ENCODE measurements around the gene CKM.
A peak's percentile ranks its signal among the peaks of the same experiment; 100 is the strongest.
"Not testable (repeated sequence)": the region's sequence is repeated elsewhere in the genome, so short reads cannot be mapped to it uniquely, and the experiment has no call there.

The CKM gene

GRCh38 chr19:45315304-45315703 lies 7.4 kb downstream of the CKM start:
- DNase-seq = no peak

- no peak for DNase-seq
Observed at GRCh38 chr19:45314708-45315245, 7.9 kb downstream of the CKM start.

GRCh38 chr19:45312285-45312684 lies 10.4 kb downstream of the CKM start:
- DNase-seq = not testable (repeated sequence)

- DNase-seq = no peak
Observed at GRCh38 chr19:45311621-45312020, 11.1 kb downstream of the CKM start.

- DNase-seq = not testable (repeated sequence)
Observed at GRCh38 chr19:45309322-45309721, 13.4 kb downstream of the CKM start.

- no peak for DNase-seq
Observed at GRCh38 chr19:45307361-45307760, 15.3 kb downstream of the CKM start.

GRCh38 chr19:45306518-45307027 lies 16.1 kb downstream of the CKM start:
- no peak for DNase-seq

GRCh38 chr19:45306040-45306439 lies 16.6 kb downstream of the CKM start:
- DNase-seq = no peak

- no peak for DNase-seq
Observed at GRCh38 chr19:45305421-45305820, 17.3 kb downstream of the CKM start.

GRCh38 chr19:45305007-45305406 lies 17.7 kb downstream of the CKM start:
- no peak for DNase-seq

- no peak for DNase-seq
Observed at GRCh38 chr19:45304141-45304926, 18.3 kb downstream of the CKM start.

GRCh38 chr19:45303269-45304060 lies 19.2 kb downstream of the CKM start:
- no peak for DNase-seq

GRCh38 chr19:45302416-45302815 lies 20.3 kb downstream of the CKM start:
- no peak for DNase-seq

- no peak for DNase-seq
Observed at GRCh38 chr19:45299719-45300118, 23.0 kb downstream of the CKM start.

GRCh38 chr19:45298264-45298663 lies 24.4 kb downstream of the CKM start:
- DNase-seq = no peak

GRCh38 chr19:45297674-45298073 lies 25.0 kb downstream of the CKM start:
- no peak for DNase-seq

GRCh38 chr19:45296355-45296754 lies 26.3 kb downstream of the CKM start:
- no peak for DNase-seq

- DNase-seq = no peak
Observed at GRCh38 chr19:45295873-45296272, 26.8 kb downstream of the CKM start.

GRCh38 chr19:45294291-45295029 lies 28.2 kb downstream of the CKM start:
- DNase-seq = peak; percentile 40

GRCh38 chr19:45293682-45294081 lies 29.0 kb downstream of the CKM start:
- no peak for DNase-seq

GRCh38 chr19:45291834-45292233 lies 30.8 kb downstream of the CKM start:
- no peak for DNase-seq

GRCh38 chr19:45290381-45290931 lies 32.2 kb downstream of the CKM start:
- no peak for DNase-seq

Data from retina (tissue), 1 donor.